Endothelial cell of umbilical vein (primary cell): ENCODE data around the gene HAND1. TPM values are rescaled to one million over a fixed set of nuclear protein-coding genes. Genes with fewer than 3 reads are reported as not detected.

Experiments used
- BruUV-seq: library from RNA; stranded (reverse); fragments of 400-500 nt; replicated peaks from 2 replicates; lab custom pipeline; 2021; lab: Mats Ljungman, UMichigan
- CTCF ChIA-PET: fragments of 300-600, 350-600 bp; sonication (Branson Sonifier 250); formaldehyde crosslinking; loops from one replicate; lab custom pipeline; 2021; ENCODE audit warnings: antibody characterized with exemption, inconsistent platforms; lab: Charles Lee
- POLR2A ChIA-PET: fragments of 300-600, 350-600 bp; sonication (Branson Sonifier 250); formaldehyde crosslinking; loops from one replicate; lab custom pipeline; 2021; ENCODE audit warnings: antibody characterized with exemption, inconsistent platforms; lab: Charles Lee
- DNase-seq: peaks from one replicate; pipeline ENCODE4 v3.0.0-alpha.2; 2011; ENCODE audit warnings: low read depth, low spot score
- FAIRE-seq: peaks from 2 replicates; lab custom pipeline; 2011; peaks lifted over from hg19 to GRCh38; lab: Jason Lieb, UNC
- H2AFZ ChIP-seq: 2 replicates; pipeline ENCODE4 v1.6.0; 2012; ENCODE audit warnings: low read depth, low read length, control low read depth, inconsistent platforms
- H3K27ac ChIP-seq: 2 replicates; pipeline ENCODE4 v1.5.1; 2011; ENCODE audit warnings: low read depth, mild to moderate bottlenecking, control low read depth, low read length, moderate library complexity; ENCODE audit not compliant: insufficient read depth
- H3K27me3 ChIP-seq, 2 experiments: 2 replicates each; pipeline versions ENCODE4 v1.6.0 to v1.6.1; 2011; ENCODE audit warnings: low read length in 2 of 2, mixed read lengths in 1 of 2; ENCODE audit not compliant: control insufficient read depth in 2 of 2, insufficient read depth in 2 of 2
- H3K36me3 ChIP-seq, 2 experiments: 2 replicates in 1 of 2; 3 replicates in 1 of 2; pipeline ENCODE4 v1.5.1; 2011; ENCODE audit warnings: low read length in 2 of 2, mild to moderate bottlenecking in 1 of 2, moderate library complexity in 1 of 2; ENCODE audit not compliant: control insufficient read depth in 2 of 2, insufficient read depth in 2 of 2; ENCODE audit errors: extremely low read depth in 1 of 2
- H3K4me1 ChIP-seq: 3 replicates; pipeline ENCODE4 v1.5.1; 2011; ENCODE audit warnings: mild to moderate bottlenecking, low read length; ENCODE audit not compliant: control insufficient read depth, insufficient read depth; ENCODE audit errors: extremely low read depth
- H3K4me2 ChIP-seq: 2 replicates; pipeline ENCODE4 v1.6.1; 2011; ENCODE audit warnings: low read length, control low read depth, mixed read lengths; ENCODE audit not compliant: insufficient read depth
- H3K4me3 ChIP-seq, 3 experiments: fragments of 200-600 bp in 1 of 3; sonication (generic), shearing (Covaris generic) in 1 of 3; replicated peaks in 1 of 3; 2 replicates each; pipeline ENCODE4 v1.5.1; 2011 to 2016; ENCODE audit warnings: control low read depth in 3 of 3, low read length in 3 of 3, mild to moderate bottlenecking in 2 of 3, inconsistent platforms in 1 of 3, low read depth in 1 of 3, moderate library complexity in 1 of 3; ENCODE audit not compliant: insufficient read depth in 1 of 3
- H3K79me2 ChIP-seq: 2 replicates; pipeline ENCODE4 v1.6.0; 2012; ENCODE audit warnings: low read length, inconsistent platforms; ENCODE audit not compliant: control insufficient read depth, insufficient read depth
- H3K9ac ChIP-seq: replicated peaks from 2 replicates; pipeline ENCODE3; 2011; ENCODE audit warnings: low read length, control low read depth; ENCODE audit not compliant: insufficient read depth; ENCODE audit errors: extremely low read depth
- H3K9me1 ChIP-seq: replicated peaks from 3 replicates; pipeline ENCODE4 v1.6.0; 2011; ENCODE audit warnings: mild to moderate bottlenecking, low read length; ENCODE audit not compliant: control insufficient read depth, insufficient read depth; ENCODE audit errors: extremely low read depth
- H3K9me3 ChIP-seq: replicated peaks from 2 replicates; pipeline ENCODE4 v1.5.1; 2012; ENCODE audit warnings: low read length, inconsistent platforms; ENCODE audit not compliant: control insufficient read depth, insufficient read depth
- H4K20me1 ChIP-seq: replicated peaks from 2 replicates; pipeline ENCODE3; 2011; ENCODE audit warnings: mild to moderate bottlenecking, low read length; ENCODE audit not compliant: control insufficient read depth, insufficient read depth; ENCODE audit errors: extremely low read depth
- CTCF ChIP-seq, 2 donors: IDR thresholded peaks; 1 replicate in 1 of 2; 2 replicates in 1 of 2; pipeline ENCODE4 v1.5.1; 2011; ENCODE audit warnings: low read length in 2 of 2, mild to moderate bottlenecking in 2 of 2, moderate library complexity in 2 of 2, control low read depth in 1 of 2, inconsistent platforms in 1 of 2, low read depth in 1 of 2; ENCODE audit not compliant: insufficient read depth in 1 of 2; ENCODE audit errors: extremely low read depth in 1 of 2
- EZH2 ChIP-seq: IDR thresholded peaks from 2 replicates; pipeline ENCODE4 v1.6.1; 2012; ENCODE audit warnings: borderline replicate concordance, low read depth, mild to moderate bottlenecking, moderate library complexity, low read length, inconsistent platforms; ENCODE audit not compliant: severe bottlenecking
- FOS ChIP-seq: IDR thresholded peaks from 2 replicates; pipeline ENCODE4 v1.6.1; 2011; ENCODE audit warnings: mild to moderate bottlenecking, low read length, moderate library complexity, borderline replicate concordance; ENCODE audit not compliant: insufficient read depth
- GATA2 ChIP-seq: IDR thresholded peaks from 2 replicates; pipeline ENCODE4 v1.7.0; 2011; ENCODE audit warnings: low read depth, mild to moderate bottlenecking, moderate library complexity, mixed read lengths, low read length; ENCODE audit not compliant: insufficient read length, insufficient read depth
- JUN ChIP-seq: IDR thresholded peaks from 2 replicates; pipeline ENCODE4 v1.6.1; 2011; ENCODE audit warnings: borderline replicate concordance, low read depth; ENCODE audit not compliant: insufficient read length, insufficient read depth
- MAX ChIP-seq: IDR thresholded peaks from 2 replicates; pipeline ENCODE4 v1.6.1; 2011; ENCODE audit not compliant: insufficient read depth, insufficient read length
- MYC ChIP-seq: IDR thresholded peaks from one replicate; pipeline ENCODE4 v1.6.1; 2011; ENCODE audit warnings: mild to moderate bottlenecking, low read depth, low read length
- POLR2A ChIP-seq: IDR thresholded peaks from 2 replicates; pipeline ENCODE4 v1.6.1; 2012; ENCODE audit warnings: low read depth, mild to moderate bottlenecking, control low read depth, low read length
- POLR2AphosphoS5 ChIP-seq: IDR thresholded peaks from 2 replicates; pipeline ENCODE4 v1.6.1; 2012; ENCODE audit warnings: low read depth, mild to moderate bottlenecking, control low read depth, low read length, moderate library complexity; ENCODE audit not compliant: insufficient read depth
- dilution Hi-C: fragments of 300-500 bp; cut with MboI; formaldehyde crosslinking; loops from one replicate; pipeline ENCODE4 v1.15.0; 2019; ENCODE audit warnings: low sequenced_read_pairs; ENCODE audit not compliant: extremely low pct_ligation_motif_present
- intact Hi-C: fragments of 100-400 bp; cut with micrococcal nuclease; formaldehyde crosslinking; loops from one replicate; pipeline ENCODE4 v1.10.0; 2022
- polyA plus RNA-seq, 4 experiments: library from polyadenylated mRNA; depleted of rRNA in 3 of 4; stranded (reverse) in 3 of 4; unstranded in 1 of 4; fragments of >200 nt; gene quantifications; 2 replicates each; pipeline versions ENCODE4 v1.2.1 to v1.2.3, GENCODE V29; 2011 to 2012; ENCODE audit warnings: missing spikeins in 1 of 4
- total RNA-seq: library from RNA; stranded (reverse); gene quantifications from 2 replicates; pipeline ENCODE4 v1.2.3, GENCODE V29; 2021

Gene HAND1
- total and polyA plus RNA-seq, 2 donors (not counting 3 experiments of a cell fraction or from before 2014, with no cell fraction given), result not detected

- ChIA-PET POLR2A (no interaction called here), CTCF (interaction anchor here (1.1 kb wide), 1 partner anchor 108 kb away, joined by 3 read pairs; no protein-coding TSS in a partner anchor)
- Histone ChIP-seq H3K27ac (no peak overlapping the region), H2AFZ (no peak overlapping the region), H3K79me2 (no peaks in the 10 kb centered on the region), H3K36me3 (no peaks in the 10 kb centered on the region), H3K4me2 (no peak overlapping the region), H3K27me3 (peaks cover 4 to 7% of the 10 kb centered on the region in 2 experiments), H3K9me1 (no peaks in the 10 kb centered on the region), H4K20me1 (no peaks in the 10 kb centered on the region), H3K4me1 (no peaks in the 10 kb centered on the region), H3K4me3 (no peak overlapping the region), H3K9me3 (no peaks in the 10 kb centered on the region), H3K9ac (no peak overlapping the region)
- dilution Hi-C loops (no loop called here), intact Hi-C loops (no loop called here)
- FAIRE-seq, result no peak
- no TSS peak for BruUV-seq
- no peak for TF ChIP-seq POLR2AphosphoS5
- TF ChIP-seq MYC, result no peak
- TF ChIP-seq JUN, result no peak
- TF ChIP-seq EZH2, result no peak
- TF ChIP-seq GATA2, result no peak
- no peak for TF ChIP-seq POLR2A
- TF ChIP-seq MAX, result no peak
- no peak for TF ChIP-seq FOS
- no peak for TF ChIP-seq CTCF (IDR thresholded peaks at IDR 0.05; ENCODE audit: extremely low read depth in 1 of 2, insufficient read depth in 1 of 2, low read depth in 1 of 2, low read length in 2 of 2)
- DNase-seq, result no peak
Observed at GRCh38 chr5:154524181-154524580, 46.2 kb upstream of the HAND1 start.
